ENCODE data around the gene ZNF775. TPM values are rescaled to one million over a fixed set of nuclear protein-coding genes. Genes with fewer than 3 reads are reported as not detected.

ZNF775 gene
- total and polyA plus RNA-seq, 2 of the 13 experiments (the other 11 are each of a cell fraction or from before 2014, with no cell fraction given), result 3.1 to 3.2 TPM

DNA sequence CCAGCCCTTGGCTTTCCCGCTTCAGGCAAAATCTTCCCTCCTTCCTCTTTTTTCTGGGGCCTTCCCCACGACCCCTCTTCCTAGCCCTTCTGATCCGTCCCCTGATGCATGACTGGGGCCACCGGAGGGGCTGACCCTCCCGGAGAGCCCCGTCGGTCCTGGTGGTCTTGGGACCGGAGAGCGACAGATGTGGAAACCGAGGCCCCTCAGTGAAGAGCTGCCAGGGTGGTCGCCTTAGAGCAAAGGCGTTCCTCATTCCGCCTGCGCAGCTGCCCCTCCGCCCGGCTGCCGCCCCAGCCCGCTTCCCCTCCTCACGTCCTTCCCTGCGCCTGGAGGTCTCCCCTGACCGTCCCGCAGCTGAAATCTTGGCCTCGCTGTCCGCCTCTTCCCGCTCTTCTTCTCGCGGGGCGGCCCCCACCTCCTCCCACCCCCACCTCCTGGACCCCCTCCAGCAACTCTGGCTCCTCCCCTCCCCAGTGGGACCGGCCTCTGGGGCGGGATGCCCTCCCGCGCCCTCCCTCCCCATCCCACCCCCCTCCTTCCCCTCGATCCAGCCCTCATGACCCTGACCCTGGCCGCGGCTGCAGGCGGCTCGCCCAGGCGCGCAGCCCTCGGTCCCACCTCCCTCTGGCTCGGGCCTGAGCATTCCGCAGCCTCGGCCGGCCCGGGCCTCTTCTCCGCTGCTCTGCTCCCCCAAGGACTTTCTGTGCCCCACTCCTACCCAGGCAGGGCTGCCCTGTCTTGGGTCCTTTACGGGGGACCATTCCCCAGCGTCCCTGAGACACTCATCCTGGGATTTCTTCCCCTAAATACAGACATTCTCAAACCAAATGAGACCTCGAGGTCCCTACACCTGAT is 37.6 kb upstream of the ZNF775 start, which contains the start of gene RARRES2 (continued):
- TF ChIP-seq, protein P1, sequence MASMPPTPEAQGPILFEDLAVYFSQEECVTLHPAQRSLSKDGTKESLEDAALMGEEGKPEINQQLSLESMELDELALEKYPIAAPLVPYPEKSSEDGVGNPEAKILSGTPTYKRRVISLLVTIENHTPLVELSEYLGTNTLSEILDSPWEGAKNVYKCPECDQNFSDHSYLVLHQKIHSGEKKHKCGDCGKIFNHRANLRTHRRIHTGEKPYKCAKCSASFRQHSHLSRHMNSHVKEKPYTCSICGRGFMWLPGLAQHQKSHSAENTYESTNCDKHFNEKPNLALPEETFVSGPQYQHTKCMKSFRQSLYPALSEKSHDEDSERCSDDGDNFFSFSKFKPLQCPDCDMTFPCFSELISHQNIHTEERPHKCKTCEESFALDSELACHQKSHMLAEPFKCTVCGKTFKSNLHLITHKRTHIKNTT (CRISPR knock-in tag; IDR thresholded peaks at IDR 0.05), result no peak
- TF ChIP-seq MXD4 (CRISPR knock-in tag; IDR thresholded peaks at IDR 0.05), result no peak
- no peak for TF ChIP-seq PAX8 (CRISPR knock-in tag; IDR thresholded peaks at IDR 0.05; ENCODE audit: borderline replicate concordance)
- TF ChIP-seq ZNF10 (CRISPR knock-in tag; IDR thresholded peaks at IDR 0.05; ENCODE audit: borderline replicate concordance, low read depth), result no peak
- TF ChIP-seq, protein P2, sequence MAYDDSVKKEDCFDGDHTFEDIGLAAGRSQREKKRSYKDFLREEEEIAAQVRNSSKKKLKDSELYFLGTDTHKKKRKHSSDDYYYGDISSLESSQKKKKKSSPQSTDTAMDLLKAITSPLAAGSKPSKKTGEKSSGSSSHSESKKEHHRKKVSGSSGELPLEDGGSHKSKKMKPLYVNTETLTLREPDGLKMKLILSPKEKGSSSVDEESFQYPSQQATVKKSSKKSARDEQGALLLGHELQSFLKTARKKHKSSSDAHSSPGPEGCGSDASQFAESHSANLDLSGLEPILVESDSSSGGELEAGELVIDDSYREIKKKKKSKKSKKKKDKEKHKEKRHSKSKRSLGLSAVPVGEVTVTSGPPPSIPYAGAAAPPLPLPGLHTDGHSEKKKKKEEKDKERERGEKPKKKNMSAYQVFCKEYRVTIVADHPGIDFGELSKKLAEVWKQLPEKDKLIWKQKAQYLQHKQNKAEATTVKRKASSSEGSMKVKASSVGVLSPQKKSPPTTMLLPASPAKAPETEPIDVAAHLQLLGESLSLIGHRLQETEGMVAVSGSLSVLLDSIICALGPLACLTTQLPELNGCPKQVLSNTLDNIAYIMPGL (CRISPR knock-in tag; IDR thresholded peaks at IDR 0.05; ENCODE audit: borderline replicate concordance in 1 of 2, low read depth in 1 of 2), result no peak; a peak in 1 of 4 replicates
- TF ChIP-seq ZNF460 (CRISPR knock-in tag; IDR thresholded peaks at IDR 0.05; ENCODE audit: borderline replicate concordance), result no peak
- TF ChIP-seq, protein P3, sequence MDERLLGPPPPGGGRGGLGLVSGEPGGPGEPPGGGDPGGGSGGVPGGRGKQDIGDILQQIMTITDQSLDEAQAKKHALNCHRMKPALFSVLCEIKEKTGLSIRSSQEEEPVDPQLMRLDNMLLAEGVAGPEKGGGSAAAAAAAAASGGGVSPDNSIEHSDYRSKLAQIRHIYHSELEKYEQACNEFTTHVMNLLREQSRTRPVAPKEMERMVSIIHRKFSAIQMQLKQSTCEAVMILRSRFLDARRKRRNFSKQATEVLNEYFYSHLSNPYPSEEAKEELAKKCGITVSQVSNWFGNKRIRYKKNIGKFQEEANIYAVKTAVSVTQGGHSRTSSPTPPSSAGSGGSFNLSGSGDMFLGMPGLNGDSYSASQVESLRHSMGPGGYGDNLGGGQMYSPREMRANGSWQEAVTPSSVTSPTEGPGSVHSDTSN (CRISPR knock-in tag; IDR thresholded peaks at IDR 0.05), result no peak
- no peak for TF ChIP-seq ZNF816 (CRISPR knock-in tag; IDR thresholded peaks at IDR 0.05; ENCODE audit: borderline replicate concordance)
- no peak for TF ChIP-seq ZNF577 (CRISPR knock-in tag; IDR thresholded peaks at IDR 0.05; ENCODE audit: borderline replicate concordance, low read depth)
- TF ChIP-seq HNRNPK (IDR thresholded peaks at IDR 0.05; ENCODE audit: low read depth, low read length, poor library complexity, severe bottlenecking), result peak; percentile 55
- TF ChIP-seq SMAD1 (CRISPR knock-in tag; IDR thresholded peaks at IDR 0.05; ENCODE audit: borderline replicate concordance, low read depth), result no peak
- TF ChIP-seq ZSCAN25 (CRISPR knock-in tag; IDR thresholded peaks at IDR 0.05), result no peak
- TF ChIP-seq ZNF510 (CRISPR knock-in tag; IDR thresholded peaks at IDR 0.05; ENCODE audit: low read depth), result no peak
- TF ChIP-seq ZNF331 (CRISPR knock-in tag; IDR thresholded peaks at IDR 0.05), result no peak; the same call in 1 of the 2 replicates
- TF ChIP-seq PCBP2 (optimal IDR thresholded peaks at IDR 0.05; ENCODE audit: low read depth, low read length, poor library complexity, severe bottlenecking), result no peak
- TF ChIP-seq ZNF543 (CRISPR knock-in tag; IDR thresholded peaks at IDR 0.05), result peak; percentile 86; the same call in 1 of the 2 replicates
- TF ChIP-seq XRCC5 (optimal IDR thresholded peaks at IDR 0.05; ENCODE audit: low read length), result no peak
- no peak for TF ChIP-seq ZNF335 (CRISPR knock-in tag; IDR thresholded peaks at IDR 0.05)
- TF ChIP-seq NFATC3 (CRISPR knock-in tag; IDR thresholded peaks at IDR 0.05), result no peak
- TF ChIP-seq, protein P4, sequence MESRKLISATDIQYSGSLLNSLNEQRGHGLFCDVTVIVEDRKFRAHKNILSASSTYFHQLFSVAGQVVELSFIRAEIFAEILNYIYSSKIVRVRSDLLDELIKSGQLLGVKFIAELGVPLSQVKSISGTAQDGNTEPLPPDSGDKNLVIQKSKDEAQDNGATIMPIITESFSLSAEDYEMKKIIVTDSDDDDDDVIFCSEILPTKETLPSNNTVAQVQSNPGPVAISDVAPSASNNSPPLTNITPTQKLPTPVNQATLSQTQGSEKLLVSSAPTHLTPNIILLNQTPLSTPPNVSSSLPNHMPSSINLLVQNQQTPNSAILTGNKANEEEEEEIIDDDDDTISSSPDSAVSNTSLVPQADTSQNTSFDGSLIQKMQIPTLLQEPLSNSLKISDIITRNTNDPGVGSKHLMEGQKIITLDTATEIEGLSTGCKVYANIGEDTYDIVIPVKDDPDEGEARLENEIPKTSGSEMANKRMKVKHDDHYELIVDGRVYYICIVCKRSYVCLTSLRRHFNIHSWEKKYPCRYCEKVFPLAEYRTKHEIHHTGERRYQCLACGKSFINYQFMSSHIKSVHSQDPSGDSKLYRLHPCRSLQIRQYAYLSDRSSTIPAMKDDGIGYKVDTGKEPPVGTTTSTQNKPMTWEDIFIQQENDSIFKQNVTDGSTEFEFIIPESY (CRISPR knock-in tag; IDR thresholded peaks at IDR 0.05), result no peak
- no peak for TF ChIP-seq TOE1 (CRISPR knock-in tag; IDR thresholded peaks at IDR 0.05)
- TF ChIP-seq ZNF530 (CRISPR knock-in tag; IDR thresholded peaks at IDR 0.05; ENCODE audit: low read depth), result no peak
- TF ChIP-seq ZNF160 (CRISPR knock-in tag; IDR thresholded peaks at IDR 0.05), result no peak
- no peak for TF ChIP-seq ZNF451 (CRISPR knock-in tag; IDR thresholded peaks at IDR 0.05)
